ENCODE data around the gene TMCO4.

- TF ChIP-seq CTCF (conservative IDR thresholded peaks at IDR 0.05 in 1 of 2, IDR thresholded peaks at IDR 0.05 in 1 of 2; ENCODE audit: low read depth in 1 of 2, low read length in 2 of 2), result no peak
- TF ChIP-seq EZH2 (IDR thresholded peaks at IDR 0.05; ENCODE audit: low read length, missing control alignments), result no peak
These were observed 149.1 kb downstream of the TMCO4 start for GRCh38 chr1:19650416-19651140.

Data from fibroblast of lung (primary cell).